SK-N-SH treated with all-trans-retinoic acid at 6 μM for 48 hours (cell line): Measurements from ENCODE around the gene RALGPS1.
A peak's percentile ranks its signal among the peaks of the same experiment; 100 is the strongest.

Experiments
- ATAC-seq: fragments of 200-7000 bp; cut with Tn5 transposase; 3 replicates; pipeline ENCODE4 v1.9.1; 2020; ENCODE audit warnings: mild to moderate bottlenecking, moderate library complexity
- ARNTL ChIP-seq: fragments of 450-650 bp; formaldehyde crosslinking; IDR thresholded peaks from 2 replicates; pipeline ENCODE4 v1.5.0; 2020; ENCODE audit warnings: low read depth, mild to moderate bottlenecking, moderate library complexity, borderline replicate concordance
- BACH2 ChIP-seq: fragments of 250-450 bp; sonication (Bioruptor Pico); IDR thresholded peaks from 2 replicates; pipeline ENCODE4 v1.9.0; 2021; ENCODE audit warnings: mild to moderate bottlenecking, borderline replicate concordance
- CSDC2 ChIP-seq: fragments of 250-450 bp; sonication (Bioruptor Pico); IDR thresholded peaks from 2 replicates; pipeline ENCODE4 v1.5.0; 2020; ENCODE audit warnings: mild to moderate bottlenecking, moderate library complexity
- GLIS3 ChIP-seq: fragments of 250-450 bp; sonication (Bioruptor Pico); IDR thresholded peaks from 2 replicates; pipeline ENCODE4 v1.5.0; 2020; ENCODE audit warnings: mild to moderate bottlenecking, moderate library complexity
- ISL1 ChIP-seq: fragments of 250-450 bp; sonication (Bioruptor Pico); IDR thresholded peaks from 2 replicates; pipeline ENCODE4 v2.1.2; 2022; ENCODE audit warnings: mild to moderate bottlenecking, moderate library complexity
- OSR1 ChIP-seq: fragments of 250-450 bp; sonication (Bioruptor Pico); IDR thresholded peaks from 2 replicates; pipeline ENCODE4 v1.8.0; 2022; ENCODE audit warnings: moderate library complexity, mild to moderate bottlenecking, inconsistent platforms
- POU6F1 ChIP-seq: fragments of 250-450 bp; sonication (Bioruptor Pico); IDR thresholded peaks from 2 replicates; pipeline ENCODE4 v1.8.0; 2021; ENCODE audit warnings: low read depth, mild to moderate bottlenecking, moderate library complexity, borderline replicate concordance
- PPARA ChIP-seq: fragments of 250-450 bp; sonication (Bioruptor Pico); IDR thresholded peaks from 2 replicates; pipeline ENCODE4 v1.5.0; 2020; ENCODE audit warnings: mild to moderate bottlenecking, borderline replicate concordance
- RARB ChIP-seq: fragments of 250-450 bp; sonication (Bioruptor Pico); IDR thresholded peaks from 2 replicates; pipeline ENCODE4 v1.8.0; 2021; ENCODE audit warnings: mild to moderate bottlenecking, moderate library complexity
- SNAI2 ChIP-seq: fragments of 250-450 bp; sonication (Bioruptor Pico); IDR thresholded peaks from 2 replicates; pipeline ENCODE4 v1.5.0; 2020; ENCODE audit warnings: mild to moderate bottlenecking, moderate library complexity
- TCF4 ChIP-seq: fragments of 250-450 bp; sonication (Bioruptor Pico); IDR thresholded peaks from 2 replicates; pipeline ENCODE4 v1.8.0; 2021; ENCODE audit warnings: mild to moderate bottlenecking, moderate library complexity, borderline replicate concordance
- TOX ChIP-seq: fragments of 250-450 bp; sonication (Bioruptor Pico); IDR thresholded peaks from 2 replicates; pipeline ENCODE4 v1.8.0; 2021; ENCODE audit warnings: mild to moderate bottlenecking, moderate library complexity, borderline replicate concordance
- TSHZ2 ChIP-seq: fragments of 250-450 bp; sonication (Bioruptor Pico); IDR thresholded peaks from 2 replicates; pipeline ENCODE4 v1.5.0; 2020; ENCODE audit warnings: mild to moderate bottlenecking, moderate library complexity
- ZC3H10 ChIP-seq: fragments of 250-450 bp; sonication (Bioruptor Pico); IDR thresholded peaks from 2 replicates; pipeline ENCODE4 v1.5.1; 2021; ENCODE audit warnings: mild to moderate bottlenecking, moderate library complexity
- ZFP30 ChIP-seq: fragments of 450-650 bp; formaldehyde crosslinking; IDR thresholded peaks from 2 replicates; pipeline ENCODE4 v1.5.0; 2022; ENCODE audit warnings: mild to moderate bottlenecking, moderate library complexity
- ZNF565 ChIP-seq: fragments of 450-650 bp; formaldehyde crosslinking; conservative IDR thresholded peaks from 2 replicates; pipeline ENCODE4 v1.5.0; 2020; ENCODE audit warnings: low read depth, mild to moderate bottlenecking, moderate library complexity
- ZNF70 ChIP-seq: fragments of 450-650 bp; formaldehyde crosslinking; IDR thresholded peaks from 2 replicates; pipeline ENCODE4 v1.5.0; 2020; ENCODE audit warnings: mild to moderate bottlenecking, moderate library complexity
- ZNF8 ChIP-seq: fragments of 450-650 bp; formaldehyde crosslinking; IDR thresholded peaks from 2 replicates; pipeline ENCODE4 v1.5.0; 2020; ENCODE audit warnings: mild to moderate bottlenecking, moderate library complexity
- TF ChIP-seq, protein P1 (sequence below): fragments of 250-450 bp; sonication (Bioruptor Pico); IDR thresholded peaks from 2 replicates; pipeline ENCODE4 v1.5.1; 2020; ENCODE audit warnings: low read depth, mild to moderate bottlenecking, moderate library complexity
- TF ChIP-seq, protein P2 (sequence below): fragments of 250-450 bp; sonication (Bioruptor Pico); IDR thresholded peaks from 2 replicates; pipeline ENCODE4 v1.5.1; 2021; ENCODE audit warnings: mild to moderate bottlenecking, moderate library complexity
- TF ChIP-seq, protein P3 (sequence below): fragments of 250-450 bp; sonication (Bioruptor Pico); IDR thresholded peaks from 2 replicates; pipeline ENCODE4 v1.8.0; 2020; ENCODE audit warnings: mild to moderate bottlenecking, moderate library complexity, borderline replicate concordance

Gene RALGPS1

DNA sequence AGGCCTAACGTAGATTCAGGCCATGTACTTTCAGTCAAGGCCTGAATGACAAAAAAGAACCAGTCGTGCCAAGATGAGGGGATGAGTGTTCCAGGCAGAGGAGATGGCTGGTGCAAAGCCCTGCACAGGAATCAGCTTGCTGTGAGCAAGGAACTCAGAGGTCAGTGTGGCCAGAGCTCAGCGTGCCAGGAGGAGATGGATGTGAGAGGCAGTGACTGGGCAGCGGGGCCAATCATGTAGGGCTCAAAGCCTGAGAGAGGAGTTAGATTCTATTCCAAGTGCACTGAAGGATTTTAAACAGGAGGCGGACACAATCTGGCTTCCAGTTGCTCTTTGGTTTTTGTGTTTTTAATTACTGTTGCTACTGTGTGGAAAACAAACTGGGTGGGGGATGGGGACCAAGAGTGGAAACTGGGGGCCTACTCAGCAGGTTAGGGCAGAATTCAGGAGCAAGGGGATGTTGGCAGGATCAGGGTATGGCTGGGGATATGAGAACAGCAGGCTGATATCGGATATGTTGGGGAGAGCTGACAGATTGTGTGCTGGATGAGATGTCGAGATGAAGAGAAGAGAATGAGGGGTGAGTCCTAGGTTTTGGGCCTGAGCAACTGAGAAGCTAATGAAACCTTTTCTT lies 143.5 kb downstream of the RALGPS1 start:
- TF ChIP-seq ZNF565 (CRISPR knock-in tag) (no peak), TCF4 (no peak), PPARA (CRISPR knock-in tag) (no peak), CSDC2 (CRISPR knock-in tag) (no peak), ZNF8 (CRISPR knock-in tag) (no peak), ARNTL (CRISPR knock-in tag) (no peak), POU6F1 (no peak), ZNF70 (CRISPR knock-in tag) (no peak), SNAI2 (CRISPR knock-in tag) (no peak), ZC3H10 (CRISPR knock-in tag) (no peak), GLIS3 (CRISPR knock-in tag) (no peak), TOX (CRISPR knock-in tag) (no peak), OSR1 (CRISPR knock-in tag) (no peak)
- TF ChIP-seq, protein P1, sequence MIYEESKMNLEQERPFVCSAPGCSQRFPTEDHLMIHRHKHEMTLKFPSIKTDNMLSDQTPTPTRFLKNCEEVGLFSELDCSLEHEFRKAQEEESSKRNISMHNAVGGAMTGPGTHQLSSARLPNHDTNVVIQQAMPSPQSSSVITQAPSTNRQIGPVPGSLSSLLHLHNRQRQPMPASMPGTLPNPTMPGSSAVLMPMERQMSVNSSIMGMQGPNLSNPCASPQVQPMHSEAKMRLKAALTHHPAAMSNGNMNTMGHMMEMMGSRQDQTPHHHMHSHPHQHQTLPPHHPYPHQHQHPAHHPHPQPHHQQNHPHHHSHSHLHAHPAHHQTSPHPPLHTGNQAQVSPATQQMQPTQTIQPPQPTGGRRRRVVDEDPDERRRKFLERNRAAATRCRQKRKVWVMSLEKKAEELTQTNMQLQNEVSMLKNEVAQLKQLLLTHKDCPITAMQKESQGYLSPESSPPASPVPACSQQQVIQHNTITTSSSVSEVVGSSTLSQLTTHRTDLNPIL (CRISPR knock-in tag): no peak
- TF ChIP-seq, protein P2, sequence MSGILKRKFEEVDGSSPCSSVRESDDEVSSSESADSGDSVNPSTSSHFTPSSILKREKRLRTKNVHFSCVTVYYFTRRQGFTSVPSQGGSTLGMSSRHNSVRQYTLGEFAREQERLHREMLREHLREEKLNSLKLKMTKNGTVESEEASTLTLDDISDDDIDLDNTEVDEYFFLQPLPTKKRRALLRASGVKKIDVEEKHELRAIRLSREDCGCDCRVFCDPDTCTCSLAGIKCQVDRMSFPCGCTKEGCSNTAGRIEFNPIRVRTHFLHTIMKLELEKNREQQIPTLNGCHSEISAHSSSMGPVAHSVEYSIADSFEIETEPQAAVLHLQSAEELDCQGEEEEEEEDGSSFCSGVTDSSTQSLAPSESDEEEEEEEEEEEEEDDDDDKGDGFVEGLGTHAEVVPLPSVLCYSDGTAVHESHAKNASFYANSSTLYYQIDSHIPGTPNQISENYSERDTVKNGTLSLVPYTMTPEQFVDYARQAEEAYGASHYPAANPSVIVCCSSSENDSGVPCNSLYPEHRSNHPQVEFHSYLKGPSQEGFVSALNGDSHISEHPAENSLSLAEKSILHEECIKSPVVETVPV (CRISPR knock-in tag): no peak

DNA sequence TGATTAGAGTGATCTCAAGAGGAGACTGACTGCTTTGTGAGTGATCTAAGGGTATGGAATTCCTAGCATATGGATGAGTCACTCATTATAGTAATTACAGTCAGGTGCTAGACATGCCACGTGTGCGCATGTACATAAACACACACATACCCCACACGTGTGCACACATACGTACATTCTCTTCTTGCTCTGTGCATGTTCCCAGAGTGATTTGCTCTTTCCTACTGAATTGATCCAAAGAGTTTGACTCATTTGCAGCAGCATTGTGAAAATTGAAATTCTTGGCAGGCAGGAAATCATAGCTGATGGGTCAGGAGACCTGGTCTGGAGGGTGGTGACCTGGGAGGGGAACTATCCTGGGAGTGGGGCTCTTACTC lies 144.1 kb downstream of the RALGPS1 start:
- ATAC-seq: peak; percentile 40; the same call in 2 of the 3 replicates
- TF ChIP-seq BACH2 (CRISPR knock-in tag): no peak
- TF ChIP-seq, protein P1 (CRISPR knock-in tag): no peak

More for the DNA sequence above, 143.5 kb downstream of the RALGPS1 start:
- ATAC-seq: peak; percentile 31; the same call in 2 of the 3 replicates

DNA sequence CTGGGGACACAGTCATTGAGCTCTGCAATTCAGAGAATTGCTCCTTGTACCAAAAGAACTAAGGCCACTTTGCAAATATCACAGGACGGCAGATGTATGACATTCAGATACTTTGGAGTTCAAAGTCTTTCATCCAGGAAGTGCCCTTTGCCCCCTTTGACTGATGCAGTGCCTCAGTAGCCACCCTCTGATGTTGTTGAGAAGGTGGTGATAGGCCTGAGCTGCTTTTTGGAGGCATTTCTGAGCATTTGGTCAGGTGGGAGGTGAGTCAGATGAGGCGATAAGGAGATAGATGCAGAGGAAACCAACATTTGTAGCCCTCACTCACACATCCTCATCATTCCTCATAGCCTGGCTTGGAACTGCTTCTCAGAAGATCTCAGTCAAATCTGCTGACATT lies 144.4 kb downstream of the RALGPS1 start:
- TF ChIP-seq ISL1 (CRISPR knock-in tag) (no peak), ARNTL (CRISPR knock-in tag) (no peak), SNAI2 (CRISPR knock-in tag) (no peak), ZNF8 (CRISPR knock-in tag) (no peak)
- no peak for ATAC-seq

- ATAC-seq: no peak
- TF ChIP-seq ZNF565 (CRISPR knock-in tag): no peak
- TF ChIP-seq TOX (CRISPR knock-in tag): no peak
- TF ChIP-seq ZNF8 (CRISPR knock-in tag): no peak
- TF ChIP-seq ISL1 (CRISPR knock-in tag): no peak
- no peak for TF ChIP-seq ZFP30 (CRISPR knock-in tag)
- no peak for TF ChIP-seq TSHZ2 (CRISPR knock-in tag)
- no peak for TF ChIP-seq GLIS3 (CRISPR knock-in tag)
- no peak for TF ChIP-seq ARNTL (CRISPR knock-in tag)
- no peak for TF ChIP-seq ZNF70 (CRISPR knock-in tag)
- TF ChIP-seq, protein P3, sequence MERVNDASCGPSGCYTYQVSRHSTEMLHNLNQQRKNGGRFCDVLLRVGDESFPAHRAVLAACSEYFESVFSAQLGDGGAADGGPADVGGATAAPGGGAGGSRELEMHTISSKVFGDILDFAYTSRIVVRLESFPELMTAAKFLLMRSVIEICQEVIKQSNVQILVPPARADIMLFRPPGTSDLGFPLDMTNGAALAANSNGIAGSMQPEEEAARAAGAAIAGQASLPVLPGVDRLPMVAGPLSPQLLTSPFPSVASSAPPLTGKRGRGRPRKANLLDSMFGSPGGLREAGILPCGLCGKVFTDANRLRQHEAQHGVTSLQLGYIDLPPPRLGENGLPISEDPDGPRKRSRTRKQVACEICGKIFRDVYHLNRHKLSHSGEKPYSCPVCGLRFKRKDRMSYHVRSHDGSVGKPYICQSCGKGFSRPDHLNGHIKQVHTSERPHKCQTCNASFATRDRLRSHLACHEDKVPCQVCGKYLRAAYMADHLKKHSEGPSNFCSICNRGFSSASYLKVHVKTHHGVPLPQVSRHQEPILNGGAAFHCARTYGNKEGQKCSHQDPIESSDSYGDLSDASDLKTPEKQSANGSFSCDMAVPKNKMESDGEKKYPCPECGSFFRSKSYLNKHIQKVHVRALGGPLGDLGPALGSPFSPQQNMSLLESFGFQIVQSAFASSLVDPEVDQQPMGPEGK (CRISPR knock-in tag): no peak
- TF ChIP-seq PPARA (CRISPR knock-in tag): no peak
- no peak for TF ChIP-seq TCF4
- no peak for TF ChIP-seq ZC3H10 (CRISPR knock-in tag)
- no peak for TF ChIP-seq OSR1 (CRISPR knock-in tag)
- TF ChIP-seq RARB: no peak
- TF ChIP-seq BACH2 (CRISPR knock-in tag): no peak
- TF ChIP-seq SNAI2 (CRISPR knock-in tag): no peak
- TF ChIP-seq, protein P2 (CRISPR knock-in tag): no peak
Observed at GRCh38 chr9:127059765-127060361, 145.3 kb downstream of the RALGPS1 start.
